Astrocyte (in vitro differentiated cells and primary cell): Measurements from ENCODE around the gene CCL17. TPM values are rescaled to one million over a fixed set of nuclear protein-coding genes. Genes with fewer than 3 reads are reported as not detected.
A peak's percentile ranks its signal among the peaks of the same experiment; 100 is the strongest.

ENCODE experiments used
- DNase-seq: peaks from one replicate; pipeline ENCODE4 v3.0.0-alpha.2; 2010; ENCODE audit warnings: low read depth
- FAIRE-seq: peaks from 2 replicates; lab custom pipeline; 2011; peaks lifted over from hg19 to GRCh38; lab: Jason Lieb, UNC
- H2AFZ ChIP-seq: 2 replicates; pipeline ENCODE4 v1.6.0; 2012; ENCODE audit warnings: low read depth, low read length, inconsistent platforms
- H3K27ac ChIP-seq: 2 replicates; pipeline ENCODE4 v1.5.1; 2011; ENCODE audit warnings: low read depth, low read length, inconsistent platforms
- H3K27me3 ChIP-seq: 2 replicates; pipeline ENCODE4 v1.6.0; 2011; ENCODE audit warnings: low read length, inconsistent platforms; ENCODE audit not compliant: insufficient read depth
- H3K36me3 ChIP-seq: 2 replicates; pipeline ENCODE4 v1.5.1; 2011; ENCODE audit warnings: low read length, inconsistent platforms; ENCODE audit not compliant: insufficient read depth
- H3K4me1 ChIP-seq: 2 replicates; pipeline ENCODE4 v1.5.1; 2011; ENCODE audit warnings: low read length, inconsistent platforms; ENCODE audit not compliant: insufficient read depth
- H3K4me2 ChIP-seq: 2 replicates; pipeline ENCODE4 v1.6.0; 2012; ENCODE audit warnings: low read length, inconsistent platforms
- H3K4me3 ChIP-seq: 2 replicates; pipeline ENCODE4 v1.5.1; 2011; ENCODE audit warnings: low read depth, mild to moderate bottlenecking, low read length, inconsistent platforms; ENCODE audit not compliant: insufficient read depth
- H3K79me2 ChIP-seq: 2 replicates; pipeline ENCODE4 v1.6.0; 2012; ENCODE audit warnings: mild to moderate bottlenecking, low read length, inconsistent platforms; ENCODE audit not compliant: insufficient read depth
- H3K9ac ChIP-seq: 2 replicates; pipeline ENCODE4 v1.6.0; 2012; ENCODE audit warnings: mild to moderate bottlenecking, low read length, inconsistent platforms
- H3K9me3 ChIP-seq: 2 replicates; pipeline ENCODE4 v1.5.1; 2012; ENCODE audit warnings: low read depth, mild to moderate bottlenecking, low read length, inconsistent platforms; ENCODE audit not compliant: insufficient read depth
- H4K20me1 ChIP-seq: 2 replicates; pipeline ENCODE4 v1.6.0; 2012; ENCODE audit warnings: low read length, inconsistent platforms; ENCODE audit not compliant: insufficient read depth
- H3K27ac Mint-ChIP-seq: one replicate; pipeline ENCODE4 v1.8.0; 2021; ENCODE audit warnings: mild to moderate bottlenecking, mixed read lengths; ENCODE audit not compliant: unreplicated experiment
- H3K27me3 Mint-ChIP-seq: one replicate; pipeline ENCODE4 v1.8.0; 2021; ENCODE audit warnings: low read depth, mixed read lengths; ENCODE audit not compliant: unreplicated experiment
- H3K36me3 Mint-ChIP-seq: one replicate; pipeline ENCODE4 v1.8.0; 2021; ENCODE audit warnings: low read depth, mixed read lengths; ENCODE audit not compliant: unreplicated experiment
- H3K4me1 Mint-ChIP-seq: one replicate; pipeline ENCODE4 v1.8.0; 2021; ENCODE audit warnings: low read depth, mixed read lengths; ENCODE audit not compliant: unreplicated experiment
- H3K4me3 Mint-ChIP-seq: one replicate; pipeline ENCODE4 v1.8.0; 2021; ENCODE audit warnings: mild to moderate bottlenecking, moderate library complexity, mixed read lengths; ENCODE audit not compliant: unreplicated experiment
- H3K9me3 Mint-ChIP-seq: one replicate; pipeline ENCODE4 v1.8.0; 2021; ENCODE audit warnings: mild to moderate bottlenecking, mixed read lengths; ENCODE audit not compliant: unreplicated experiment
- EZH2 ChIP-seq: IDR thresholded peaks from 2 replicates; pipeline ENCODE4 v1.6.1; 2012; ENCODE audit warnings: mild to moderate bottlenecking, low read length, inconsistent platforms; ENCODE audit not compliant: insufficient read depth
- total RNA-seq: library from RNA; stranded (reverse); gene quantifications from 2 replicates; pipeline ENCODE4 v1.2.1, GENCODE V29; 2021
- TF ChIP-seq, protein P1 (sequence below): IDR thresholded peaks from 2 replicates; pipeline ENCODE4 v1.5.1; 2011; ENCODE audit warnings: low read depth, mild to moderate bottlenecking, inconsistent platforms, low read length, moderate library complexity; ENCODE audit not compliant: insufficient read depth

Gene CCL17
- total RNA-seq, 1 donor from 2014 or later = not detected

GRCh38 chr16:57372372-57373116 is 32.0 kb upstream of the CCL17 start, which contains the start of gene CX3CL1:
Gene CX3CL1 (plus strand): TSS chr16:57372490. CDS start chr16:57372569, 79 bp downstream.
- Mint-ChIP-seq H3K27ac (peak within 1 kb of the TSS; percentile 66), H3K27me3 (peaks cover 3% of the 10 kb centered on the region), H3K4me1 (peaks cover 21% of the 10 kb centered on the region), H3K36me3 (no peaks in the 10 kb centered on the region), H3K4me3 (peak within 1 kb of the TSS; percentile 78), H3K9me3 (peaks cover 5% of the 10 kb centered on the region)
- TF ChIP-seq, protein P1, sequence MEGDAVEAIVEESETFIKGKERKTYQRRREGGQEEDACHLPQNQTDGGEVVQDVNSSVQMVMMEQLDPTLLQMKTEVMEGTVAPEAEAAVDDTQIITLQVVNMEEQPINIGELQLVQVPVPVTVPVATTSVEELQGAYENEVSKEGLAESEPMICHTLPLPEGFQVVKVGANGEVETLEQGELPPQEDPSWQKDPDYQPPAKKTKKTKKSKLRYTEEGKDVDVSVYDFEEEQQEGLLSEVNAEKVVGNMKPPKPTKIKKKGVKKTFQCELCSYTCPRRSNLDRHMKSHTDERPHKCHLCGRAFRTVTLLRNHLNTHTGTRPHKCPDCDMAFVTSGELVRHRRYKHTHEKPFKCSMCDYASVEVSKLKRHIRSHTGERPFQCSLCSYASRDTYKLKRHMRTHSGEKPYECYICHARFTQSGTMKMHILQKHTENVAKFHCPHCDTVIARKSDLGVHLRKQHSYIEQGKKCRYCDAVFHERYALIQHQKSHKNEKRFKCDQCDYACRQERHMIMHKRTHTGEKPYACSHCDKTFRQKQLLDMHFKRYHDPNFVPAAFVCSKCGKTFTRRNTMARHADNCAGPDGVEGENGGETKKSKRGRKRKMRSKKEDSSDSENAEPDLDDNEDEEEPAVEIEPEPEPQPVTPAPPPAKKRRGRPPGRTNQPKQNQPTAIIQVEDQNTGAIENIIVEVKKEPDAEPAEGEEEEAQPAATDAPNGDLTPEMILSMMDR = no peak
- TF ChIP-seq EZH2 = no peak
- DNase-seq = peak; percentile 59
- peak within 1 kb of the TSS; percentile 84 for H3K4me2 ChIP-seq
- peak within 1 kb of the TSS; percentile 49 for H3K4me3 ChIP-seq
- peak within 1 kb of the TSS; percentile 64 for H3K9ac ChIP-seq
- no peak within 1 kb of the TSS for H3K27ac ChIP-seq
- no peaks in the 10 kb centered on the region for H3K79me2 ChIP-seq
- FAIRE-seq = no peak
- H3K4me1 ChIP-seq = peaks cover 29% of the 10 kb centered on the region
- no peaks in the 10 kb centered on the region for H4K20me1 ChIP-seq
- peak within 1 kb of the TSS; percentile 79 for H2AFZ ChIP-seq
- H3K27me3 ChIP-seq = peaks cover 2% of the 10 kb centered on the region
- H3K36me3 ChIP-seq = no peaks in the 10 kb centered on the region
- H3K9me3 ChIP-seq = no peaks in the 10 kb centered on the region

DNA sequence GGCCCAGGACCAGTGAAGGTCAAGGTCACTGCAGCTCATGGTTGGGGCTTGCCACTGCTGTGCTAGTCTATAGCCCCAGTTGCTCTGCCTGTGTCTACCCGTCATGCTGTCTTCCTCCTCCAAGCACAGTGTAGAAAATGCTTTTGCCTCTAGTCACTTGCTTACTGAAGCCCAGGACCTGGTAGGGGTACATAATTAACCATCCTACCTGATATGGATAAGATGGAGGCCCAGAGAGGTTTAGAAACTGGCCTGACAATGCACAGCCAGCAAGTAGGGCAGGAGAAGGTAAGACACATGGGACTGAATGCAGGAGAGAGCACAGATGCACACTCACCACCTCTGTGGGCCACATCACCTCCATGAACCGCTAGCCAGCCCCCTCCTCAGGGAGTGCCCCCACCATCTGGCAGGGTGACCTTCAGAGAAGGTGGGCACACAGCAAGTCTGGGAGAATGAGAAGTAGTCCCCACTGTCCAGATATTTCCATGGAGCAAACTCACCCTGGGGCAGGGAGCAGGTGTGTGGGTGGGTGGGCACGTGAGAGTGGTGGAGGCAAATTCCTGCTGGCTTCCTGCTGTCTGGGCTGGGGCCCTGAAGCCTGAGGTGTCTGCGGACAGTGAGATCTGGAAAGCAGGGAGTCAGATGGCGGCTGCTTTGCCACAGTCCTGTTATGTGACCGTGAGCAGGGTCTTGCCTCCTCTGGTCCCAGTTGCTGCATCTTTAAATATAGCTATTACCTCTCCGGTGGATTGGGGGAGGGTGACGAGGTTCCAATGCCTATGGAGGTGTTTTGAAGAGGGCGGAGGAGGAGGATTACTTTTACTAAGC is 31.2 kb upstream of the CCL17 start:
- DNase-seq (no peak), FAIRE-seq (no peak)
- Histone ChIP-seq H3K36me3 (no peaks in the 10 kb centered on the region), H3K9me3 (no peaks in the 10 kb centered on the region), H4K20me1 (no peaks in the 10 kb centered on the region), H3K27ac (no peak overlapping the region), H3K9ac (no peak overlapping the region), H2AFZ (no peak overlapping the region), H3K4me2 (peak overlapping the region; percentile 84), H3K79me2 (no peaks in the 10 kb centered on the region), H3K4me1 (peaks cover 37% of the 10 kb centered on the region), H3K4me3 (no peak overlapping the region), H3K27me3 (peaks cover 2% of the 10 kb centered on the region)
- peaks cover 5% of the 10 kb centered on the region for H3K9me3 Mint-ChIP-seq
- TF ChIP-seq, protein P1 = no peak
- TF ChIP-seq EZH2 = no peak
- H3K27ac Mint-ChIP-seq = peak overlapping the region; percentile 66
- peaks cover 27% of the 10 kb centered on the region for H3K4me1 Mint-ChIP-seq
- peak overlapping the region; percentile 78 for H3K4me3 Mint-ChIP-seq
- H3K36me3 Mint-ChIP-seq = no peaks in the 10 kb centered on the region
- peaks cover 3% of the 10 kb centered on the region for H3K27me3 Mint-ChIP-seq
